ENCODE results near the gene PPP6R3. TPM values are rescaled to one million over a fixed set of nuclear protein-coding genes. Genes with fewer than 3 reads are reported as not detected.

The PPP6R3 gene
- total and polyA plus RNA-seq, 2 experiments from 2014 or later: 31.5 to 108 TPM

GRCh38 chr11:68542617-68543016 lies 82.1 kb downstream of the PPP6R3 start:
- Histone ChIP-seq H2AFZ (no peak overlapping the region), H3K27ac (peak overlapping the region; percentile 86), H3K4me2 (no peak overlapping the region), H3K79me2 (peaks cover 91% of the 10 kb centered on the region), H3K9me3 (ENCODE audit: low read depth) (no peaks in the 10 kb centered on the region), H4K20me1 (ENCODE audit: insufficient read depth, poor library complexity, severe bottlenecking) (peaks cover 33% of the 10 kb centered on the region), H3K36me3 (replicated peaks; ENCODE audit: insufficient read depth, low read depth) (peaks cover 5% of the 10 kb centered on the region), H3K4me3 (no peak overlapping the region), H3K9me2 (replicated peaks; ENCODE audit: insufficient read depth) (no peaks in the 10 kb centered on the region), H3K27me3 (no peaks in the 10 kb centered on the region), H3K4me1 (ENCODE audit: insufficient read depth) (peaks cover 8% of the 10 kb centered on the region)
- TF ChIP-seq EZH2 (IDR thresholded peaks at IDR 0.05; ENCODE audit: borderline replicate concordance) (no peak), EZH2phosphoT487 (IDR thresholded peaks at IDR 0.05; ENCODE audit: low read depth, severe bottlenecking, unreplicated experiment) (no peak), CTCF (IDR thresholded peaks at IDR 0.05; ENCODE audit: poor library complexity) (no peak)
- peak; percentile 64 for DNase-seq (ENCODE audit: low spot score)
- WGBS (ENCODE audit: low lambda C conversion rate, missing lambda C conversion rate): 82% methylated on average over 5 of the region's 5 CpGs

GRCh38 chr11:68543594-68543993 lies 83.0 kb downstream of the PPP6R3 start:
- Histone ChIP-seq H3K4me3 (no peak overlapping the region), H4K20me1 (ENCODE audit: insufficient read depth, poor library complexity, severe bottlenecking) (peaks cover 30% of the 10 kb centered on the region), H3K27me3 (no peaks in the 10 kb centered on the region), H3K4me2 (no peak overlapping the region), H3K36me3 (replicated peaks; ENCODE audit: insufficient read depth, low read depth) (no peaks in the 10 kb centered on the region), H3K27ac (peak overlapping the region; percentile 10), H3K9me3 (ENCODE audit: low read depth) (no peaks in the 10 kb centered on the region), H3K4me1 (ENCODE audit: insufficient read depth) (peaks cover 8% of the 10 kb centered on the region), H2AFZ (no peak overlapping the region), H3K79me2 (peaks cover 91% of the 10 kb centered on the region), H3K9me2 (replicated peaks; ENCODE audit: insufficient read depth) (no peaks in the 10 kb centered on the region)
- 74% methylated on average over 8 of the region's 8 CpGs for WGBS (ENCODE audit: low lambda C conversion rate, missing lambda C conversion rate)
- no peak for DNase-seq (ENCODE audit: low spot score)
- TF ChIP-seq CTCF (IDR thresholded peaks at IDR 0.05; ENCODE audit: poor library complexity): no peak
- TF ChIP-seq EZH2phosphoT487 (IDR thresholded peaks at IDR 0.05; ENCODE audit: low read depth, severe bottlenecking, unreplicated experiment): no peak
- TF ChIP-seq EZH2 (IDR thresholded peaks at IDR 0.05; ENCODE audit: borderline replicate concordance): no peak

GRCh38 chr11:68545347-68545746 lies 84.8 kb downstream of the PPP6R3 start:
- TF ChIP-seq EZH2phosphoT487 (IDR thresholded peaks at IDR 0.05; ENCODE audit: low read depth, severe bottlenecking, unreplicated experiment) (no peak), CTCF (IDR thresholded peaks at IDR 0.05; ENCODE audit: poor library complexity) (no peak), EZH2 (IDR thresholded peaks at IDR 0.05; ENCODE audit: borderline replicate concordance) (no peak)
- Histone ChIP-seq H3K27me3 (no peaks in the 10 kb centered on the region), H3K79me2 (peaks cover 90% of the 10 kb centered on the region), H3K36me3 (replicated peaks; ENCODE audit: insufficient read depth, low read depth) (no peaks in the 10 kb centered on the region), H3K9me3 (ENCODE audit: low read depth) (no peaks in the 10 kb centered on the region), H3K4me3 (no peak overlapping the region), H3K4me1 (ENCODE audit: insufficient read depth) (peaks cover 15% of the 10 kb centered on the region), H3K9me2 (replicated peaks; ENCODE audit: insufficient read depth) (no peaks in the 10 kb centered on the region), H3K4me2 (no peak overlapping the region), H2AFZ (no peak overlapping the region), H4K20me1 (ENCODE audit: insufficient read depth, poor library complexity, severe bottlenecking) (peaks cover 40% of the 10 kb centered on the region), H3K27ac (no peak overlapping the region)
- no peak for DNase-seq (ENCODE audit: low spot score)

- H3K4me2 ChIP-seq: no peak overlapping the region
- peaks cover 15% of the 10 kb centered on the region for H3K4me1 ChIP-seq (ENCODE audit: insufficient read depth)
- peaks cover 44% of the 10 kb centered on the region for H4K20me1 ChIP-seq (ENCODE audit: insufficient read depth, poor library complexity, severe bottlenecking)
- no peaks in the 10 kb centered on the region for H3K9me3 ChIP-seq (ENCODE audit: low read depth)
- no peaks in the 10 kb centered on the region for H3K27me3 ChIP-seq
- no peak overlapping the region for H3K4me3 ChIP-seq
- DNase-seq (ENCODE audit: low spot score): no peak
- H3K79me2 ChIP-seq: peaks cover 90% of the 10 kb centered on the region
- no peak overlapping the region for H2AFZ ChIP-seq
- H3K36me3 ChIP-seq (replicated peaks; ENCODE audit: insufficient read depth, low read depth): no peaks in the 10 kb centered on the region
- 53% methylated on average over 1 of the region's 1 CpG for WGBS (ENCODE audit: low lambda C conversion rate, missing lambda C conversion rate)
- H3K27ac ChIP-seq: no peak overlapping the region
- no peaks in the 10 kb centered on the region for H3K9me2 ChIP-seq (replicated peaks; ENCODE audit: insufficient read depth)
- no peak for TF ChIP-seq CTCF (IDR thresholded peaks at IDR 0.05; ENCODE audit: poor library complexity)
- TF ChIP-seq EZH2 (IDR thresholded peaks at IDR 0.05; ENCODE audit: borderline replicate concordance): no peak
- no peak for TF ChIP-seq EZH2phosphoT487 (IDR thresholded peaks at IDR 0.05; ENCODE audit: low read depth, severe bottlenecking, unreplicated experiment)
Measured at GRCh38 chr11:68545796-68546195, 85.2 kb downstream of the PPP6R3 start.
